ENCODE data around the gene TMEM245.

DNA sequence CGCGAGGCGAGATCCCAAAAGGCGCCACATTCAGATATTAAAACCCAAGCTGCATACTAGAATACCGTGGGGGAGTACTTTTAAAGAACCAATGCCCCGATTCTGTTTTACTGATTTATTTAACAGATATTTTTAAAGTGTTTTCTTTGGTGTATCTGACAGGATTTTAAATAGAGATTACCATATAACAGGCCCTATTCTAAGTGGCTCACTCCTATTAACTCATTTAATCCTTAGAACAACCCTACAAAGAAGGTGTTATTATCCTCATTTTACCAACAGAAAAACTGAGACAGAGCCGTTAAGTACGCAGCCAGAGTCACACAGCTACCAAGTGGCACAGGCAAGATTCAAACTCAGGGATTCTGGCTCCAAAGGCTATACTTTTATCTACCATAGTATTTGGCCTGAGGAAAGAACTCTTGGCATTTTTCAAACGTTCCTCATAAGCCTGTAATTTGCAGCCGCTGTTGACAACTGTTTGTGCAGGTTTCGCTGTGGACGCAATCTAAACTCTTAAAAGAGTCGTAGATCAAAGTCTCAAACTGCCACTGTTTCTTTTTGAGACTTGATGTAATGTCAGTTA lies 550 bp upstream of the TMEM245 start:
- TF ChIP-seq POLR2A (IDR thresholded peaks at IDR 0.05; ENCODE audit: low read length) (no peak), GATA1 (IDR thresholded peaks at IDR 0.05; ENCODE audit: low read depth, low read length) (no peak)
